GM19035 (cell line): Measurements from ENCODE around the gene C1GALT1.
"Not testable (repeated sequence)": the region's sequence is repeated elsewhere in the genome, so short reads cannot be mapped to it uniquely, and the experiment has no call there.

Experiments used
- ATAC-seq: cut with Tn5 transposase; IDR thresholded peaks from one replicate; pipeline ENCODE4 v1.9.1; 2021; ENCODE audit not compliant: unreplicated experiment

Gene C1GALT1

DNA sequence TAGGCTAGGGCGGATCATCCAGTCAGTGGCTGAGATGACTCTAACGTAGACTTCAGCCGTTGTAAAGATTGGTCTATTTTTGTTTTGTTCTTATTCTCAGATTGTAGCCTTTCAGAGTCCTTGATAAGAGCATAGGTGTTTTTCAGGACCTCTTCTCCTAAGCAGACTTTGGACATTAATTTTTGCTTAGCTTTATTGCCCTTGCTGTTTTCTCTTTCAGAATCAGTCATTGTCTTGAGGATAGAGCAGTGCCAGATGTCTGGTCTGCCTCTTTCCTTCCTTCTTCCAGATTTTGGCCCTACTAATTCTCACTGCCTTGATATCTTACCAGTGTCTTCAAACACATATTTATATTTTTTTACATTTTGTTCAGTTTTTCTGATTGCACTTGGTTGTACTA, 49.5 kb downstream of the C1GALT1 start:
- ATAC-seq, result no peak

- ATAC-seq, result no peak
These were observed 53.0 kb downstream of the C1GALT1 start for GRCh38 chr7:7235347-7235746.

DNA sequence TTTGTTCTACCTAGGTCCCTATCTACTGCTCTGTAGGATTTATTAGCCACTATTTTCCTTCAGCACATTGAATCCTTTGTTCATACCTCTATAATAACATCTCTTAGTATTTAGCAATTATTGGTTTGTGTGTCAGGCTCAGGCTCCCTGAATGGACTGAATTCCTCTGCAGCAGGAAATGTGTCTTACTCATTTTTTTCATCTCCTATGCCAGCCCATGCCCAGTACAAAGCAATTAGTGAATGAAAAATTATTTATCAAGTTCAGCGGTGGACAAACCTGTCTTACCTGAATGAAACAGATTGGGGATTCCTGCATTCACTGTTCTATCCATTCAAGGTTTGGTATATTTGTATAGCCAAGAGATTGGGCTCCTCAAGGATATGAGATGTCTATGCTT, 53.7 kb downstream of the C1GALT1 start:
- ATAC-seq, result no peak

- ATAC-seq, result no peak
These were observed 55.0 kb downstream of the C1GALT1 start for GRCh38 chr7:7237201-7237977.

DNA sequence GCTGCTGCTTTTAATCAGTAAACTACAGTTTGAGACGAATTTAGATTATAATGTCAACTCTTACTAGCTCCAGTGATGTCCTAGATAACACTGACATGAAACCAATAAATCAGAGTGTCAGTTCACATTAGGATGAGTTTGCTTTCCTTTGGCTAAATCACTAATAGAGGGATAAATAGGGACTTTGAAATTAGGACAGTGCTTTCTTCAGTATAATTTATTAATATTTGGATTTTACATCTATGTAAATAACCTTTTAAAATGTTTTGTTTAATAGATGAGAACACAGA, 55.6 kb downstream of the C1GALT1 start:
- ATAC-seq, result no peak

GRCh38 chr7:7239346-7239745, 57.0 kb downstream of the C1GALT1 start:
- ATAC-seq, result no peak

DNA sequence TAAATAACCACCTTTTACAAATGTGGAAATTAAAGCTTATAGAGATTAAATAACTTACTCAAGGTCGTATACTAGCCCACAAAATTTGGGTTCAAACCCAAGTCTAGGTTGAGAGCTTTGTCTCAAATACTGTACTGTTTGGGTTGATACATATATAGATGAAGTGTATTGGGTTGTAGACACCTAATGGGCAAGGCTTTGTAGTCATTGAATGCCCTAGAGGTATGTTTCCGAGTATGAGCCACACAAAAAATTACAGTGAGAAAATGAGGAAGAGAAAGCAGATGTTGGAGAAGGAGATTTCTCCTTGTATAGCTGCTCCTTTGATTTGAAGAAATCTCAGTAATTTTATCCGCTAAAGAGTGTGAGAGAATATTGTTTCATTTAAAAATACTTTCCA, 60.6 kb downstream of the C1GALT1 start:
- no peak for ATAC-seq

GRCh38 chr7:7245233-7245632, 62.9 kb downstream of the C1GALT1 start:
- not testable (repeated sequence) for ATAC-seq

GRCh38 chr7:7246223-7246622, 63.9 kb downstream of the C1GALT1 start:
- ATAC-seq, result no peak

DNA sequence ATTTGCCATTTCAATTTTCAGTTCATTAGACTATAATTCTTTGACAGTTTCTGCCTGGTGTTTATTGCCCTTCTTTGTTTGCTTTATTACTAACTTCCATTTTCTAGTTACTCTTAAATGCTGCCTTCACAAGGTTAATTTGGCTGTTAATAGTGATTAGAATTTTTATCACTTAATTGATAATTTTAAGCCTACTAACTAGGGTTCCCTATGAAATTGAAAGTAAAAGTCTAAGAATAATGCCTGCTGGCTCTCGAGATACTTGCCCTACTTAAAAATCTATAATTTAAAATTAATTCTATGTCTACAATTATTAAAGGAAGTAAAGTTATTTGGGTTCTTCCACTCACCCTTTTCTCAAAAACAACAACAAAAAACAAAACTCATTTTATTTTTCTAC, 65.3 kb downstream of the C1GALT1 start:
- ATAC-seq, result no peak

- no peak for ATAC-seq
These were observed 67.5 kb downstream of the C1GALT1 start for GRCh38 chr7:7249814-7250213.

DNA sequence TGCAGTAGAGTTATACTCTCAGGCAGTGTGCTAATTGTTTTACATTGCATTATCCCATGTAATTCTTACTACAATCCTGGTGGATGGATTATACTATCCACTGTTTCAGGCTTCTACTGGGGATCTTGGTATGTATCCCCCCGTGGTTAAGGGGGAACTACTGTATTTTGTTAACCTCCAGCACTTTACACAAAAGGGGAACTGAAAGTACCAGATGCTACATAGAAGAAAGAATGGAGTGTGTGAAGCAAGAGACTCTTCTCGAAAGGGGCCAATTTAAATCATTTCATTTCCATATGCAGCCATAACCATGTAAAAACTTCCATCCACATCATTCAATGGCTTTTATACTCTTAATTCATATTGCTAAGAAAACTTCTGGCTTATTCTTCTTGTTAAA, 69.4 kb downstream of the C1GALT1 start:
- ATAC-seq, result peak; percentile 98

GRCh38 chr7:7254319-7254718, 72.0 kb downstream of the C1GALT1 start:
- ATAC-seq, result no peak

- ATAC-seq, result no peak
These were observed 72.6 kb downstream of the C1GALT1 start for GRCh38 chr7:7254908-7255307.

- ATAC-seq, result no peak
These were observed 74.5 kb downstream of the C1GALT1 start for GRCh38 chr7:7256731-7257274.

GRCh38 chr7:7257899-7258692, 75.8 kb downstream of the C1GALT1 start:
- ATAC-seq, result peak; percentile 87

GRCh38 chr7:7261863-7262262, 79.5 kb downstream of the C1GALT1 start:
- ATAC-seq, result no peak

DNA sequence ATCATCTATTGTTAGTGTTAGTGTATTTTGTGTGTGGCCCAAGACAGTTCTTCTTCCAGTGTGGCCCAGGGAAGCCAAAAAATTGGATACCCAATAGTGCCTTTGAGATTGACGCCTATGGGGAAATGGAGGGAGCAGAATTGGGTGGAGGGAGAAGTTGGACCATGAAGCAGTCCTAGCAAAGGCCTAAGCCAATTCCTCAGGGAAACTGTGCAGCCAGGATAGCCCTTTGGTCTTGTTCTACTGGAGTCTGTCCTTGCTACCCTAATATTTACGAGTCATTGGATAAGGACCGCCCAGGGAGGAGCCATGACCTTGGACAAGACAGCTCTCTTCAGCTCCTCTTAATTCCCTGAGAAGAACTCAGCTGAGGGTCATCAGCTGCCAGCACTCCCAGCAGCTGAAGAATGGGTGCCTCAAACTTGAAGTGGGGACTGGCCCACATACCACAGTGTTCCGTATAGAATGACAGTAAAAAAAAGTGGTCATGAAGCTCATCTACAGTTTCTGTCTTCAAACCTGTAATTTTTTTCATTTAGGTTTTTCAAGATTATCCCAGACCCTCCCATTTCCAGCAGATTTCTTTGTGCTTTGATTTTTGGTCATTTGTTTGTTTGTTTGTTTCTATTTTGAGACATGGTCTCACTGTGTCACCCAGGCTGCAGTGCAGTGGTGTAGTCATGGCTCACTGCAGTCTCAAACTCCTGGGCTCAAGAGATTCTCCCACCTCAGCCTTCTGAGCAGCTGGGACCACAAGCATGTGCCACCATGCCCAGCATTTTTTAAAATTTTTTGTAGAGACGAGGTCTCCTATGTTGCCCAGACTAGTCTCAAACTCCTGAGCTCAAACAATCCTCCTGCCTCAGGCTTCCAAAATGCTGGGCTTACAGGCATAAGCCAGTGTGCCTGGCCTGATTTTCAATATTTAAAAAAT, 81.2 kb downstream of the C1GALT1 start:
- ATAC-seq, result no peak

DNA sequence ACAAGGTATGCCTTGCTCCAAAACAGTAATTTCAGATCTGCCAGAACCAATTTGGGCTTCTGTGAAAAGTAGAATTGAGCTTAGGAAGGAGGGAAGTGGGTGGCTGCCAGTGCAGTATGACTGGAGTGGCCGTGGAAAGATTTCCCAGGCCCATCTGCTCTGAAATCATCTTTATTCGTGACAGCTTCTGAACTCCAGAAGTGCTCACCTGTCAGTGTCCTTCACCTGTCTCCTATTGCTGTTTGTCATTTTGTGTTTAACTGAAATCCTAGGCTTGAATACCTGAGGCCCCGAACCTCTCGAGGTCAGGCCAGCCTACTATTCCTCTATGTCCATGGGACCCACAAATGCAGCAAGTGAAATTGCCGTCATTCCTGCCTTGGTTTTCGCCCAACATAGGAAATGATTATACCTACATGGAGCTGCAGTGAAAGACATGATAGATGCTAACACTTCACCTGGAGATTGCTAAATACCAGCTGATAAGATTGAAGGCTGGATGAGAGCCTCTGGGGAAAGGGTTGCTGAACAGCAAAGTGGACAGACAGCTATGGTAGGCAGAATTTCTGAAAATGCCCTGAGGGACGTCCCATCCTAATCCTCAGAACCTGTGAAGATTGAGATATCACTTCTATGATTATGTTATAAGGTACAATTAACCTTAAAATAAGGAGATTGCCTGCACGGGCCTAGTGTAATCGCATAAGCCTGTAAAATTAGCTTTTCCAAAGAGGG, 82.1 kb downstream of the C1GALT1 start:
- no peak for ATAC-seq
